ENCODE data around the gene PPP1R13L.
"Not testable (repeated sequence)": the region's sequence is repeated elsewhere in the genome, so short reads cannot be mapped to it uniquely, and the experiment has no call there.

PPP1R13L gene

DNA sequence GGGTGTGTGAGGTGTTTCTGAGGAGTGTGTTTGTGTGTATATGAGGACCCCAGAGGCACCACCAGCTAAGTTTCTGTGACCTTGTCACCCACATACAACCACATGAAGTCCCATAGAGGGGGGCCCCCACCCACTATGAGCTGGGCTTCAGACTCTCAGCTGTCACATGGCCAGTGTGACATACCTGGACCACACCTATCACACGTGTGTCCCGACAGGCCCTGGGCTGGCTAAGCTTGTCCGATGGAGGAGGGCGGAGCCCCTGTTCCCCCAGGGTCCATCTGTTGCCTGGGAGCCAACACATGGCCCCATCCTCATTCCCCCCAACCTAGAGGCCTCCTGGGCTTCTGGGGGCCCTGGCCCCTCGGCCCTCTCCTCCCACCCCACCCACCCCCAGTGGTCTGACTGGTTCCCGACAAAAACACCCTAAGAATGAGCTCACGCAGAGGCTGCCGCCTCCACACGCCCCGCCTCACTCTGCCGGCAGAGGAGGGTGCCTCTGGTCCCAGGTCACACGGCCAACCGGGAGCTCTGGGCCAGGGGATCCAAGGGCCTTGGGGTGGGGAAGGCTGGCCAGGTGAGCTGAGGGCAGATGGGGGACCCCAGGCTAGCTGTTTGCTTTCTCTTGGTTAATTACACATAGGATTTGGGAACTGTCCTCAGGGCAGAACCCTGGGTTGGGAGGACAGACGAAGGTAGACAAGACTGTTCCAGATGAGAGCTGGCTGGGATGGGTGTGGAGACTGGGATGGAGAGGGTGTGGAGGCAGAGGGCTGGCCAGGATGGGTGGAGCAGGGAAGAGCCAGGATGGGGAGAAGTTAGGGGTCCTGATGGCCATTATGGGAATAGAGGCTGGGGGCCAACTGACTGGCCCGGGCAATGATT lies 60.0 kb downstream of the PPP1R13L start:
- no peak for DNase-seq

- no peak for DNase-seq
Measured at GRCh38 chr19:45342911-45343310, 62.0 kb downstream of the PPP1R13L start.

DNA sequence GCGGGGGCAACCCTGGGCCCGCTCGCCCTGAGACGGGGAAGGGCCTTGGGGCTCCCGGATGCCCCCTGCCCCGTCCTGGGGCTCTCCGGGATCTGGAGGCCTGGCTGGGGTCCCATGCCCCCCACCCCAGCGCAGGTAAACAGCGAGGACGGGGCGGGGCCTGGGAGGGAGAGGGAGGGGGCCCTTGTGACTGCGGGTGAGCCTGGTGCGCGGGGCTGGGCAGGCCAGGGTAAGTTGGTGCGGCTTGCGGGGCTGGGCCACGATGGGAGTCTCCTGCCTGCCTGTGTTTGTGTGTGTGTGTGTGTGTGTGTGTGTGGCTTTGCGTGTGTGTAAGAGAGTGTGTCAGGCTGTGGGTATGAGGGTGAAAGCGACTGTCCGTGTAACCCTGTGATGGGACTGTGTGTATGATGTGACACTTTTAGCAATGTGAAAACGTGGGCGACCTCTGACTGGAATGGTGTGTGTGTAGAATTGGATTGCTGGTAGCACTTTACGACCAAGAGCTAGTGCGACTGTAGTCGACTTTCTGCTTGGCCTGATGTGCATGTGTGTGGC lies 63.9 kb downstream of the PPP1R13L start:
- DNase-seq = no peak

- no peak for DNase-seq
Measured at GRCh38 chr19:45340232-45340898, 64.5 kb downstream of the PPP1R13L start, which contains the start of gene KLC3. Gene KLC3 (plus strand): TSS chr19:45340750. CDS start chr19:45345542, 4,792 bp downstream.

- DNase-seq = no peak
Measured at GRCh38 chr19:45339629-45340028, 65.2 kb downstream of the PPP1R13L start.

DNA sequence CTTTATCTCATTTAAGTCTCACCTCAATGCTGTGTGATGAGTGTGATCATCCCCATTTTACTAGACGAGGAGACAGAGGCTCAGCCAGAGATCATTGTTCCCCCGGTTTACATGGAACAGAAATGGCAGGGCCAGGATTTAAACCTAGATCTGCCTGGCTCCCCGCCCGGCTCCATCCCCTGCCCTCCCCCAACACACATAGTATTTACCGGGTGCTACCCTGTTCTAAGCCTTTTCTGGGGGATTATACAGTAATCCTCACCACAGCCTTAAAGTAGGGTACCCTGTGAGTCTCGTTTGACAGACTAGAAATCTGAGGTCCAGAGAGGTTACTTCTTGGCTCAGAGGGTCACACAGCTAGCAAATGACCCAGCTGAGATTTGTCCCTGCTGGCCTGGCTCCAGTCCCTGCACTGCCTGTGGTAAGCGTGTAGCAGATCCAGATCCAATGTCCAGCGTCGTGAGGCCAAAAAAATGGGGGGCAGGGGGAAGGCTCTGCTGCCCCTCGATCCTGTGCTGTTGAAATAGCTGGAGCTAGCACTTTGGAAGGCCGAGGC lies 68.1 kb downstream of the PPP1R13L start:
- DNase-seq = no peak

DNA sequence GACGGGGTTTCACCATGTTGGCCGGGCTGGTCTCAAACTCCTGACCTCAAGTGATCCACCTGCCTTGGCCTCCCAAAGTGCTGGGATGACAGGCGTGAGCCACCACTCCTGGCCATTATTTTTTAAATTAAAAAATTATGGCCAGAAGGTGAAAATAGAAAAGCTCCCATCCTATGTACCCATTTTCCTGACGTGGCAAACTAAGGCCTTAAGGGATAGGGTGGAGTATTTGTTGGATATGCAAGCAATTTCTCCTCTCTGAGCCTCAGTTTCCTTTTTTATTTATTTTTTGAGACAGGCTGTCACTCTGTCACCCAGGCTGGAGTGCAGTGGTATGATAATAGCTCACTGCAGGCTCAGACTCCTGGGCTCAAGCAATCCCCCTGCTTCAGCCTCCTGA lies 70.0 kb downstream of the PPP1R13L start:
- not testable (repeated sequence) for DNase-seq

DNA sequence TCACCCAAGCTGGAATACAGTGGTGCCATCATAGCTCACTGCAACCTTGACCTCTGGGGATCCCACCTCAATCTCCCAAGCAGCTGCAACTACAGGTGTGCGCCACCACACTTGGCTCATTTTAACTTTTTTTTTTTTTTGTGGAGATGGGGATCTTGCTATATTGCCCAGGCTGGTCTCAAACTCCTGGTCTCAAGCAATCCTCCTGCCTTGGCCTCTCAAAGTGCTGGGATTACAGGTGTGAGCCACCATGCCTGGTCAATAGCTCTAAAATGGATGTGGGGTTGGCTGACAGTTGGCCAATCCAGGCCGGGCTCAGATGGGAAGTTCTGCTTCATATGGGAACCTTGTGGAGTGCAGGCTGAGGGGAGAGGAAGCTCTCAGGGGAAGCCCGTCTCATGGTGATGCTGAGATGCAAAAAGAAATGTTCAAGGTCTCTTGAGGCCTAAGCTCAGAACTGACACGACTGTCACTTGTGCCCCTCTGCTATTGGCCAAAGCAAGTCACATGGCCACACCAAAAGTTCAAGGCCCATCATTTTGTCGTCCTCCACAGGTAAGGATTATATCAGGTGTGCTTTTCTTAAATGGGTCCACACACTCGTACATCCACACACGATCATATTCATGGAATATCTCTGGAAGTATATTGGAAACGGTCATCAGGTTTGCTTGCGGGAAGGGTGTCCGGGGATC lies 71.1 kb downstream of the PPP1R13L start:
- DNase-seq = no peak

DNA sequence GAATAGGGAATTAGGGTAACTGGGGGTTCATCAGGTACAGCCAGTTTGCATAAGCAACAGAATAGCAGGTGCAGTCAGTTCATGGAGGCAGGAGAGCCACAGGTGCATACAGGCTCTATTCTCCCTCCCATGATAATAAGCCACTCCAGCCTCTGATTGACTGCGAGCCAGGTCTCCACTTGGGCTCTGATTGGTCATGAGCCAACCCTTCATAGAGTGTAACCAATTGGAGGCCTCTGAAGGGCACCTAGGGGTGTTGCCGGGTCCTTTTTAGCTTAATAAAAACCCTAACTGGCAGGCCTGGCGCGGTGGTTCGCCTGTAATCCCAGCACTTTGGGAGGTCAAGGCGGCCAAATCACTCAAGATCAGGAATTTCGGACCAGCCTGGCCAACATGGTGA lies 73.5 kb downstream of the PPP1R13L start:
- DNase-seq = no peak
